Endothelial cell of umbilical vein (primary cell): ENCODE results near the gene FRMD5.

Experiments used
- CTCF ChIP-seq, 2 donors: IDR thresholded peaks; 1 replicate in 1 of 2; 2 replicates in 1 of 2; pipeline ENCODE4 v1.5.1; 2011; ENCODE audit warnings: low read length in 2 of 2, mild to moderate bottlenecking in 2 of 2, moderate library complexity in 2 of 2, control low read depth in 1 of 2, inconsistent platforms in 1 of 2, low read depth in 1 of 2; ENCODE audit not compliant: insufficient read depth in 1 of 2; ENCODE audit errors: extremely low read depth in 1 of 2
- EZH2 ChIP-seq: IDR thresholded peaks from 2 replicates; pipeline ENCODE4 v1.6.1; 2012; ENCODE audit warnings: borderline replicate concordance, low read depth, mild to moderate bottlenecking, moderate library complexity, low read length, inconsistent platforms; ENCODE audit not compliant: severe bottlenecking
- POLR2A ChIP-seq: IDR thresholded peaks from 2 replicates; pipeline ENCODE4 v1.6.1; 2012; ENCODE audit warnings: low read depth, mild to moderate bottlenecking, control low read depth, low read length

GRCh38 chr15:43877371-43877770 lies 317.7 kb downstream of the FRMD5 start:
- TF ChIP-seq EZH2 (no peak), CTCF (IDR thresholded peaks at IDR 0.05; ENCODE audit: extremely low read depth in 1 of 2, insufficient read depth in 1 of 2, low read depth in 1 of 2, low read length in 2 of 2) (no peak), POLR2A (no peak)
